Measurements from ENCODE around the gene PTPRM.

Gene PTPRM

GRCh38 chr18:7566567-7567473 lies at the start of gene PTPRM:
Gene PTPRM (plus strand): TSS chr18:7567316. CDS start chr18:7567819, 503 bp downstream.
- DNase-seq (ENCODE audit: low spot score), result peak; percentile 93

GRCh38 chr18:7517852-7518251 lies 49.3 kb upstream of the PTPRM start:
- DNase-seq (ENCODE audit: low spot score), result no peak

DNA sequence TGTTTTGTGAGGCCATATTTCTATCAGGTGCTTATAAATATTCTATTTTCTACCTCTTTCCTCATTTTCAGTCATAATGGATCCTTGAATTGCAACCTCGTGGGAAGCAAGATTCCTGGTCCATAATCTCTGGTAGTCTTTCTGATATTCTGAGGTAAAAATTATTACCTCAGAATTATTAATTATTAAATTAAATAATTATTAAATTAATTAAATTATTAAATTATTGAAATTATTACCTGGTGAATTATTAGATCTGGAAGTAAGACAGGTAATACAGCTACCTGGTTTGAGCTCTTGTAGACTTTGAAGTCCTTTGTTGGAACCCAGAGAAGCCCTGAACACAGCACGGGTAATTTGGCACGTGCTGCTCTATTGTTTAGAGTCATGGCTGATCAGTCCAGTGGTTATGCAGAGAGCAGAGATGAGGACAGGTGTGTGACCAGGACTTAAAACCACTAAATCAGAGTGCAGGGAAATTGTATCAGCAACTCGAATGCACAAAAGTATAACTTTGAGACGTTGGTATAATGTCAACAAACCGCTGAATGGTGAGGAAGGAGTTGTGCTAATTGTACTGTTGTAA lies 46.8 kb upstream of the PTPRM start:
- no peak for DNase-seq (ENCODE audit: low spot score)

GRCh38 chr18:7521226-7521856 lies 45.8 kb upstream of the PTPRM start:
- DNase-seq (ENCODE audit: low spot score), result no peak

DNA sequence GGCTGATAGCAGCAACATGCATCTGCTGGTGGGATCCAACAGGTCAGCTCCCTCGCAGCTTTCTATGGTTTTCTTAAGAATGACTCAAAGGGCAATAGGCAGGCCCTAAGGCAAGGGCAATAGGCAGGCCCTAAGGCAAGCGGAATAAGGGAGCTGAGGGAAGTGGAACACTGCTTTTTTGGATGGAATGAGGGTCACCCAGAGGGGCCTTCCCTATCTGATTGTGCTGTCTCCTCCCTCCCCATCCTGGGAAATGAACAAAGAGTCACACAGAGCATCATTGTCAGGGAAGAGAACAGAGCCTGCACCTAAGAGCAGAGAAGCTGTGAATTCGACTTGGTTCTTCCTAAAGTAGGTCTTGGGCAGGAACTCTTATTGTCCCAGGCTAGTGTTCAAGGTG lies 43.3 kb upstream of the PTPRM start:
- DNase-seq (ENCODE audit: low spot score), result no peak

GRCh38 chr18:7524786-7525185 lies 42.3 kb upstream of the PTPRM start:
- DNase-seq (ENCODE audit: low spot score), result no peak

DNA sequence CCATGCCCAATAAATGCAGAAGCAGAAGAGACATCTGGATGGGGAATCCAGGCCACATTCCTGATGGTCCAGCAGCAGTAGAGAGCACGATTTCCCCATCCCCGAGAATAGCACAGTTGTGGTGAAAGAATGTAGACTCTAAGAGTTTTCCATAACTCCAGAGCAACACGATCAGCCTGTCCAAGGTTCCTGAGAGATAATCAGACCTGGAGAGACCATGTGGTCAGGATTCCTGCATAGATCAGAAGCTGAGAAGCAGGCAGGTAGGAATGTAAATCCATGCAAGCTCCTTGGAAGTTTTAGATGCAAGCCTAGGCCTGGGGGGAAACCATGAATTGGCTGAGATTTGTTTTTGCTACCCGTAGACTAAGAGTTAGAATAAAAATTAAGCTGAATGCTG lies 34.2 kb upstream of the PTPRM start:
- no peak for DNase-seq (ENCODE audit: low spot score)

GRCh38 chr18:7535436-7536205 lies 31.5 kb upstream of the PTPRM start:
- no peak for DNase-seq (ENCODE audit: low spot score)

DNA sequence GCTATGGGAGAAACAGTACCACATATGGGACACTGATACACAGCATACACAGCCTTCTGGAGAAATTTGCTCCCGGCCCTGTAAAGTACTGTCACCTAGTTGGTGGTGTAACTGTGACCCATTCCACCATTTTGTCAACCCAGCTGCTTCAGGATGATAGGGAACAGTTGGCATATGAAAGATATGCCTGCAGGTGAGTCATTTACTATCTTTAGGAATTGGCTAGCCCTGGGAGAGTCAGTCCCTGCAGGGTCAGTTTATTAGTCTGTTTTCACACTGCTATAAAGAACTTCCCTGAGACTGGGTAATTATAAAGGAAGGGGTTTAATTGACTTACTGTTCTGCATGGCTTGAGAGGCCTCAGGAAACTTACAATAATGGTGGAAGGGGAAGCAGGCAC lies 30.0 kb upstream of the PTPRM start:
- no peak for DNase-seq (ENCODE audit: low spot score)

- DNase-seq (ENCODE audit: low spot score), result no peak
Observed at GRCh38 chr18:7541835-7542234, 25.3 kb upstream of the PTPRM start.

DNA sequence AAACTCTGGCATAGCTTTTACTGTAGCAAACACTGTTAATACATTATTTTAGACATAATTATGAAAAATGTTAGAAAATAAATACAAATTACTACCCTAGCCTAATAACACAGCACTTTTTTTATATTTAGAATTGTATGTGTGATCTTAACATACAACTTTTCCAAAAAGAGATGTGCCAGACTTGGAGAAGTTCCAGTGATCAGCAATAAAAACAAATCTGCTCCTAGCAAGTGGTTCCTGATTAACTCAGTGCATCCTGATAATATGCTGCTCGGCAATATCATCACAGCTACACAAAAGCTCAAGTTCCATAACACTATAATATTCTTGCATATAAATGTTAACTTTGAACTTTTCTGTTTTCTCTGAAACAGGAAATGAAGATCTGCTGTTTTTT lies 22.4 kb upstream of the PTPRM start:
- DNase-seq (ENCODE audit: low spot score), result no peak

GRCh38 chr18:7545734-7546133 lies 21.4 kb upstream of the PTPRM start:
- DNase-seq (ENCODE audit: low spot score), result no peak

- no peak for DNase-seq (ENCODE audit: low spot score)
Observed at GRCh38 chr18:7548221-7548620, 18.9 kb upstream of the PTPRM start.

GRCh38 chr18:7548721-7549120 lies 18.4 kb upstream of the PTPRM start:
- DNase-seq (ENCODE audit: low spot score), result no peak

GRCh38 chr18:7557973-7558372 lies 9.1 kb upstream of the PTPRM start:
- no peak for DNase-seq (ENCODE audit: low spot score)

DNA sequence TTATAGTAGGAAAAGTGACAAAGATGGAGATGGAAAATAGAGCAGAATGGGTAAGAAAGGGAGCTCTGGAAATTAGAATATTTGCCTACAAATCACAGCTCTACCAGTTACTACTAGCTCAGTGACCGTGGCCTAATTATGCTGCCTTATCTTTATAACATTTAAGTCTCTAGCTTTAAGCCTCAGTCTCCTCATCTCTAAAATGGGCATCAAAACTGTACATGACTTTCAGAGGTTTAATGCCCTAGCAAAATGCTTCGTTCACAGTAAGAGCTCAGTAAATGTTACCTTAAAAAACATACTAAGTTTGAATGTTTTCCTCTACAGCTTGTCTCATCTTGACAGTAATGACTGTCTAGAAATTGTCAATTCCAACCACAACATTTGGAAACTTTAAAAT lies 8.3 kb upstream of the PTPRM start:
- DNase-seq (ENCODE audit: low spot score), result no peak

DNA sequence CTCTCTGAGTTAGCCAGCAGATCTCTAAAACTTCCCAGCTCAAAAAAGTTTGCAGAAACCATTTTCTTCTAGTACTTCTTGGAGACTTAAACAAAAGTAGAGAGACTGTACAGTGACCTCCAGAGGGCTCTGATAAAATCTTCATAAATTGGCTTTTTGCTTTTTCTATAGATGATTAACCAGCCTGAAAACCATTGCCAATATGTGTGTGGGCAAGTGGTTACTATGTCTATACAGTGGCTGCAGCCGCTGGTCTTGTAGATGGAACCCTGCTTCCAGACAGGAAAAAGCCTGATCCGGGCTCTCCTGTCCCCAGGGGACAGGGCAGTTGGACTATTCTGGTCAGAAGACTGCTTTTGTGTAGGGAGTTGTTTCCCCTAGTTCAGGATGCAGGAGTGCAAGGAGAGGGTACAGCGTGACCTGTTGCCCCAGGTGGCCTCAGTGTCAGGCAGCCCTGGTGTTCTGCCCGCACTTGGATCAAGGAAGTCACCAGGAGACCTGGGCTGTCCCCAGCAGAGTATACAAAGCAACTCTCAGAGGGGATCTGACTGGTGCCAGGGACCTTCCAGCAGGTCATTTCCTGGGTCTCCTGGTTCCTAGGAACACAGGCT lies 7.3 kb upstream of the PTPRM start:
- DNase-seq (ENCODE audit: low spot score), result no peak

DNA sequence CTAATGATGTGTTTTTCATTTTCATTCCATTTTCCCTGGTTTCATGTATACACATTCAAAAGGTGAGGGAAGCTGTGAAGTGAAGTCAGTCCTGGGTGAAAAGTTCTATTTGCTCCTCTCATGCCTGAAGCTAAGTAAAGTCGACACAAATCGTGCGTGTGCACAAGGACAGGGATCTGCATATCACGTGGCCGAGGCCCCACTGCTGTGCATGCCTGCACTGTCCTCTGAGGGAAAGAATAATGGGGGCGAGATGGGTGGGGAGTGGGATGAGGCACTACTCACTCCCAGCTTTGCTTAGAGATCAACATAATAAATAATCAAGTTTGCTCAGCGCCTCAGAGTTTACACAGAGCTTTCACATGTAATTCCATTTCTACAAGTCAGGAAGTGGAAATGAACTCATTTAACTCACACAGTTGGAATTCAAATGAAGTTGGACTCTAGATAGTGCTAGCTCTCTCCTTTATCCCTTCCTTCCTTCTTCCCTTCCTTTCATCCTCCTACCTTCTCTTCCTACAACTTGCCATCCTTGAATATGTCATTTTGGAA lies 5.1 kb upstream of the PTPRM start:
- no peak for DNase-seq (ENCODE audit: low spot score)

DNA sequence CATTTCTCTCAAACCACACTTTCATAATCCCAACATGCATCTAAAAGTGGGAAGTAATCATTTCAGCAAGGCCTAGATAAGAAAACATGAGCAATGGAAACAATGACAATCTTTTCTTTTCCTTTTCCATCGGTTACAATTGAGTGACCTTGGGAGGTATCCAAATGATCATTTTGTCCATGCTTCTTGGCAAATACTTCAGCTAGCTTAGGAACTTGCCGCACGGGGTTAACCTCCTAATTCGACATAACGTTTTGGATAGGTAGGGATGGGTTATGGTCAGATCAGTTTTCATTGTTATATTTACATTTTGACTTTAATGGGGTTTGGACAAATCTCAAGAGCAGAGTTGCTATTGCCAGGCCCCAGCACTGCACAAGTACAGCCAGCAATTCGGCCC lies 4.6 kb upstream of the PTPRM start:
- no peak for DNase-seq (ENCODE audit: low spot score)

DNA sequence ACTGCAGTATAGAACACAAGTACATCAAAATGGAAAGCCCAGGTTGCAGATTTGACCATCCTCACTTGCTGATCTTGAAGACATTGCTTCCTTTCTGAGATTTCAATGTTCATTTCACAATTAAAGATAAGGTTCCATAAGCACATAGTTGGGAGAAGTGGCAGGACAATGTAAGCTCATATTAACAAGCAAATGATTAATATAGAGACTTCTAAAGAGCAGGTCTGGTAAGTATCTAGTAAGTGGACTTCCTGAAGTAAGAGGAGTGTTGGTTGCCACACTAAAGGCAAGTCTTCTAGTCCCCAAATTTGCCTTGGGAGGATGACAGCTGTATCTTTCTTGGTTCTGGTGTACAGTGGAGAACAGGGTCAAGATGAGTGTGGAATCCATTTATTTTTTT lies 1.4 kb upstream of the PTPRM start:
- no peak for DNase-seq (ENCODE audit: low spot score)

DNA sequence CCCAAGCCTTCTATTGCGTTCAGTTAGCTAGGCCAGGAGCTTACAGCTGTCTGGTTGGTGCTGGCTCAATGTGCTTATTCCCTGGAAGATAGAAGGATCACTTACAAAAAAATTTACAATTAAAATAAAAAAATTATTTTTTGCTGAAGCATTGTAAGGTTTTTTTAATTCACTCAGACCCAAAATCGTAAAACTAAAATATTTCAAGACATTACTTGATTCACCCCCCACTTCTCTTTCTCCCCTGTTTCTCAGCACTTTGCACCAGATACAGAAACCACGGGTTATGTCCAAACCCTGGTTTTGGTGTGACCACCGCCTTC lies 911 bp upstream of the PTPRM start:
- no peak for DNase-seq (ENCODE audit: low spot score)
